Fibroblast of lung (primary cell): ENCODE measurements around the gene SREBF2. TPM values are rescaled to one million over a fixed set of nuclear protein-coding genes. Genes with fewer than 3 reads are reported as not detected.

Experiments
- DNase-seq, 2 donors: peaks; one replicate each; pipeline versions ENCODE4 v3.0.0 to v3.0.0-alpha.2; 2010; ENCODE audit warnings: low read depth in 2 of 2
- H2AFZ ChIP-seq: 2 replicates; pipeline ENCODE4 v1.5.1; 2012; ENCODE audit warnings: low read length, control low read depth, inconsistent platforms
- H3K27ac ChIP-seq: 2 replicates; pipeline ENCODE4 v1.5.1; 2011; ENCODE audit warnings: low read length, control low read depth; ENCODE audit not compliant: insufficient read depth
- H3K27me3 ChIP-seq: 2 replicates; pipeline ENCODE4 v1.5.1; 2011; ENCODE audit warnings: mild to moderate bottlenecking, low read length; ENCODE audit not compliant: control insufficient read depth, insufficient read depth
- H3K36me3 ChIP-seq: 2 replicates; pipeline ENCODE4 v1.5.1; 2011; ENCODE audit warnings: low read length; ENCODE audit not compliant: control insufficient read depth, insufficient read depth
- H3K4me1 ChIP-seq: 2 replicates; pipeline ENCODE4 v1.5.1; 2011; ENCODE audit warnings: low read length; ENCODE audit not compliant: control insufficient read depth, insufficient read depth; ENCODE audit errors: extremely low read depth
- H3K4me2 ChIP-seq: 2 replicates; pipeline ENCODE4 v1.5.1; 2011; ENCODE audit warnings: low read length, control low read depth; ENCODE audit not compliant: insufficient read depth; ENCODE audit errors: extremely low read depth
- H3K4me3 ChIP-seq, 4 experiments: fragments of 200-600 bp in 1 of 4; sonication (generic) in 1 of 4; replicated peaks in 1 of 4; 2 replicates each; pipeline ENCODE4 v1.5.1; 2011 to 2016; ENCODE audit warnings: low read length in 4 of 4, low read depth in 3 of 4, mild to moderate bottlenecking in 3 of 4, control low read depth in 2 of 4, inconsistent platforms in 1 of 4, mixed read lengths in 1 of 4; ENCODE audit not compliant: insufficient read depth in 1 of 4; ENCODE audit errors: control extremely low read depth in 1 of 4
- H3K79me2 ChIP-seq: 2 replicates; pipeline ENCODE4 v1.5.1; 2012; ENCODE audit warnings: mild to moderate bottlenecking, low read length, inconsistent platforms; ENCODE audit not compliant: control insufficient read depth, insufficient read depth
- H3K9ac ChIP-seq: 2 replicates; pipeline ENCODE4 v1.5.1; 2011; ENCODE audit warnings: mild to moderate bottlenecking, low read length, control low read depth; ENCODE audit not compliant: insufficient read depth
- H3K9me3 ChIP-seq: 2 replicates; pipeline ENCODE4 v1.5.1; 2012; ENCODE audit warnings: low read depth, low read length; ENCODE audit not compliant: control insufficient read depth, insufficient read depth
- H4K20me1 ChIP-seq: 2 replicates; pipeline ENCODE4 v1.5.1; 2011; ENCODE audit warnings: low read length; ENCODE audit not compliant: control insufficient read depth, insufficient read depth; ENCODE audit errors: extremely low read depth
- CTCF ChIP-seq, 2 donors: IDR thresholded peaks in 1 of 2; conservative IDR thresholded peaks in 1 of 2; 1 replicate in 1 of 2; 2 replicates in 1 of 2; pipeline ENCODE4 v1.5.1; 2011 to 2012; ENCODE audit warnings: low read length in 2 of 2, control low read depth in 1 of 2, inconsistent platforms in 1 of 2, low read depth in 1 of 2, mild to moderate bottlenecking in 1 of 2
- EZH2 ChIP-seq: IDR thresholded peaks from 2 replicates; pipeline ENCODE4 v1.5.1; 2012; ENCODE audit warnings: low read length, control low read depth, mild to moderate bottlenecking; ENCODE audit errors: missing control alignments
- polyA plus RNA-seq, 2 donors: library from polyadenylated mRNA; depleted of rRNA in 1 of 2; stranded (reverse) in 1 of 2; unstranded in 1 of 2; fragments of >200 nt; gene quantifications; 2 replicates each; pipeline ENCODE4 v1.2.1, GENCODE V29; 2011 to 2012; ENCODE audit warnings: missing spikeins in 1 of 2
- total RNA-seq: library from RNA; depleted of rRNA; stranded (reverse); fragments of >200 nt; gene quantifications from 2 replicates; pipeline ENCODE4 v1.2.1, GENCODE V29; 2014

SREBF2 gene
- total and polyA plus RNA-seq, 2 donors (not counting 1 experiment from before 2014, with no cell fraction given), result 51.7 to 103 TPM

- Histone ChIP-seq H3K79me2 (no peaks in the 10 kb centered on the region), H3K9me3 (no peaks in the 10 kb centered on the region), H4K20me1 (no peaks in the 10 kb centered on the region), H3K27ac (no peak overlapping the region), H3K4me2 (no peak overlapping the region), H3K27me3 (no peaks in the 10 kb centered on the region), H2AFZ (no peak overlapping the region), H3K36me3 (peaks cover 30% of the 10 kb centered on the region), H3K9ac (no peak overlapping the region), H3K4me3 (no peak overlapping the region), H3K4me1 (no peaks in the 10 kb centered on the region)
- no peak for DNase-seq
- TF ChIP-seq EZH2 (no peak), CTCF (conservative IDR thresholded peaks at IDR 0.05 in 1 of 2, IDR thresholded peaks at IDR 0.05 in 1 of 2; ENCODE audit: low read depth in 1 of 2, low read length in 2 of 2) (no peak)
These were observed 59.8 kb downstream of the SREBF2 start for GRCh38 chr22:41892721-41893120.

GRCh38 chr22:41893591-41894375 is 60.9 kb downstream of the SREBF2 start:
- Histone ChIP-seq H3K9ac (no peak overlapping the region), H4K20me1 (no peaks in the 10 kb centered on the region), H3K9me3 (no peaks in the 10 kb centered on the region), H3K4me1 (no peaks in the 10 kb centered on the region), H3K4me3 (no peak overlapping the region), H2AFZ (no peak overlapping the region), H3K79me2 (no peaks in the 10 kb centered on the region), H3K36me3 (peaks cover 32% of the 10 kb centered on the region), H3K4me2 (no peak overlapping the region), H3K27ac (no peak overlapping the region), H3K27me3 (no peaks in the 10 kb centered on the region)
- no peak for DNase-seq
- TF ChIP-seq CTCF (conservative IDR thresholded peaks at IDR 0.05 in 1 of 2, IDR thresholded peaks at IDR 0.05 in 1 of 2; ENCODE audit: low read depth in 1 of 2, low read length in 2 of 2) (no peak), EZH2 (no peak)

GRCh38 chr22:41898645-41899044 is 65.7 kb downstream of the SREBF2 start:
- Histone ChIP-seq H3K4me2 (no peak overlapping the region), H3K36me3 (peaks cover 43% of the 10 kb centered on the region), H3K9me3 (no peaks in the 10 kb centered on the region), H2AFZ (no peak overlapping the region), H3K79me2 (no peaks in the 10 kb centered on the region), H3K4me1 (no peaks in the 10 kb centered on the region), H4K20me1 (no peaks in the 10 kb centered on the region), H3K4me3 (no peak overlapping the region), H3K9ac (no peak overlapping the region), H3K27ac (no peak overlapping the region), H3K27me3 (no peaks in the 10 kb centered on the region)
- TF ChIP-seq EZH2 (no peak), CTCF (conservative IDR thresholded peaks at IDR 0.05 in 1 of 2, IDR thresholded peaks at IDR 0.05 in 1 of 2; ENCODE audit: low read depth in 1 of 2, low read length in 2 of 2) (no peak)
- no peak for DNase-seq
